Urinary bladder (tissue), 4 donors: ENCODE data around the gene CDH8. TPM values are rescaled to one million over a fixed set of nuclear protein-coding genes. Genes with fewer than 3 reads are reported as not detected.

Source experiments
- DNase-seq: peaks from one replicate; pipeline ENCODE4 v3.0.0-alpha.2; 2015; ENCODE audit errors: extremely low spot score
- H3K27ac ChIP-seq: one replicate; pipeline ENCODE4 v1.5.1; 2013; ENCODE audit warnings: low read depth, mild to moderate bottlenecking, moderate library complexity
- H3K36me3 ChIP-seq: one replicate; pipeline ENCODE4 v1.6.1; 2013; ENCODE audit warnings: mild to moderate bottlenecking, moderate library complexity; ENCODE audit not compliant: insufficient read depth
- H3K4me1 ChIP-seq: one replicate; pipeline ENCODE4 v1.6.1; 2013; ENCODE audit warnings: mild to moderate bottlenecking, moderate library complexity; ENCODE audit not compliant: insufficient read depth
- H3K4me3 ChIP-seq: one replicate; pipeline ENCODE4 v1.5.1; 2013; ENCODE audit warnings: low read depth, low read length
- WGBS: extraction: QIAGEN DNeasy Blood & Tissue Kit; methylation state at CpG from one replicate; pipeline ENCODE4 v1.1.7; 2013; 5-methylcytosine and 5-hydroxymethylcytosine counted together
- polyA plus RNA-seq: library from polyadenylated mRNA; stranded (reverse); fragments of 200-250 nt; gene quantifications from one replicate; pipeline ENCODE4 v1.2.3, GENCODE V29; 2013
- total RNA-seq: library from RNA; depleted of rRNA; stranded (reverse); fragments of >200 nt; gene quantifications from one replicate; pipeline ENCODE4 v1.2.3, GENCODE V29; 2014
- donor health status: healthy with polysubstance abuse.
- donor health status: healthy.

The CDH8 gene
- 8.9 TPM for total RNA-seq
- 0.51 TPM for polyA plus RNA-seq

GRCh38 chr16:62036101-62036801, at the start of gene CDH8:
Gene CDH8, minus strand, starts transcription at chr16:62036438. Its CDS starts 15,035 bp downstream, at chr16:62021403.
- H3K4me1 ChIP-seq, result no peaks in the 10 kb centered on the region
- no peak for DNase-seq
- no peak within 1 kb of the TSS for H3K4me3 ChIP-seq
- under 1% methylated on average over 60 of the region's 60 CpGs for WGBS
- H3K36me3 ChIP-seq, result no peaks in the 10 kb centered on the region
- H3K27ac ChIP-seq, result no peak within 1 kb of the TSS

- Histone ChIP-seq H3K4me3 (no peak overlapping the region), H3K4me1 (no peaks in the 10 kb centered on the region), H3K36me3 (no peaks in the 10 kb centered on the region), H3K27ac (no peak overlapping the region)
- WGBS, result 63% methylated on average over 4 of the region's 4 CpGs
- no peak for DNase-seq
These were observed 43.0 kb upstream of the CDH8 start for GRCh38 chr16:62079236-62079635.

GRCh38 chr16:62077998-62078397, 41.8 kb upstream of the CDH8 start:
- WGBS, result 52% methylated on average over 4 of the region's 4 CpGs
- H3K4me1 ChIP-seq, result no peaks in the 10 kb centered on the region
- H3K27ac ChIP-seq, result no peak overlapping the region
- DNase-seq, result no peak
- no peak overlapping the region for H3K4me3 ChIP-seq
- H3K36me3 ChIP-seq, result no peaks in the 10 kb centered on the region

DNA sequence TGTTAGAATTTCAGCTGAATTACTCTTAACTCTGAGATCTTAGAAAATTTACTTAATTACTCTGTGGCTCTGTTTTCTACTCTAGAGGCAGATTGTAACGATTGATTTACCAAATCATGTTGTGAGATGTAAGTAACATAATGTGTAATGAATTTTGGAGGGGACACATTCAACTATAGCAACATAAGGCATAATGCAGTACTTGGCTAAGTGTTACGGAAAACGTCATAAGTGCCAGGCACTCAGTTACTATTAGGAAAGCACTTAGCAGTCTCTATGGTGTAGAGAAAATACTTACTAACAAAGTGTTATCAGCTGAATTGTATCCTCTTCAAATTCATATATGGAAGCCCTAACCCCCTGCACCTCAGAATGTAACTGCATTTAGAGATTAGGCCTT, 40.6 kb upstream of the CDH8 start:
- DNase-seq, result no peak
- no peak overlapping the region for H3K4me3 ChIP-seq
- H3K27ac ChIP-seq, result no peak overlapping the region
- WGBS, result 88% methylated on average over 3 of the region's 3 CpGs
- H3K4me1 ChIP-seq, result no peaks in the 10 kb centered on the region
- no peaks in the 10 kb centered on the region for H3K36me3 ChIP-seq

DNA sequence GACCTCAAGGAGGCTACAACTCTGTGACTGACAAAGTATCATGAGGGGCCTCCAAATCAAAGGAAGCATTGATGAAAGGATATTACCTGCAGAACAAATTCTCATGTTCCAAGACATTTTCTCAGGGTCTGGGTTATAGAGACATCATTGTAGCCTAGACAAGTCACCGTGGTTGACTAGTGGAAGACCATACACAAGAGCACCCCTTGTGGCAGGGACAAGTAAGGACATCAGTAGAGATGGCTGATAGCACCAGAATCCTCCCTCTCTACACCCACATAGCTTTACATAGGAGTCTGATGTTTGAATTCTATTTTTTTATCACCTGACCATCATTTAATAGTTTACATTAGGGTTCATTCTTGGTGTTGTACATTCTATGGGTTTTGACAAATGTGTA, 32.5 kb upstream of the CDH8 start:
- H3K27ac ChIP-seq, result no peak overlapping the region
- no peaks in the 10 kb centered on the region for H3K4me1 ChIP-seq
- no peaks in the 10 kb centered on the region for H3K36me3 ChIP-seq
- DNase-seq, result no peak
- WGBS, result 84% methylated on average over 1 of the region's 1 CpG
- no peak overlapping the region for H3K4me3 ChIP-seq

DNA sequence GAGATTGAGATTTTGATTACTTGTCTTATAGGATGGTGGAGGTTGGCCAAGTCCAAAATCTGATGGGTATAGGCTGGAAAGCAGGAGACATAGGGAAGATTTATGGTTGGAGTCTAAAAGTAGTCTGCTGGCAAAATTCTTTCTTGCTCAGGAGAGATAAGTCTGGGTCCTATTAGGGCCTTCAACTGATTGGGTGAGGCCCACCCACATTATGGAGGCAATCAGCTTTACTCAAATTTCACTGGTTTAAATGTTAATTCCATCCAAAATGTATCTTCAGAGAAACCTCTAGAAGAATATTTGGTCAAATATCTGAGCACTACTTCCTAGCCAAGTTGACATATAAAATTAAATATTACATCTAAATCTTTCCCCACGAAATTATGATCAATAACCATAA, 31.7 kb upstream of the CDH8 start:
- 69% methylated on average over 1 of the region's 1 CpG for WGBS
- H3K36me3 ChIP-seq, result no peaks in the 10 kb centered on the region
- DNase-seq, result no peak
- H3K27ac ChIP-seq, result no peak overlapping the region
- no peaks in the 10 kb centered on the region for H3K4me1 ChIP-seq
- H3K4me3 ChIP-seq, result no peak overlapping the region

DNA sequence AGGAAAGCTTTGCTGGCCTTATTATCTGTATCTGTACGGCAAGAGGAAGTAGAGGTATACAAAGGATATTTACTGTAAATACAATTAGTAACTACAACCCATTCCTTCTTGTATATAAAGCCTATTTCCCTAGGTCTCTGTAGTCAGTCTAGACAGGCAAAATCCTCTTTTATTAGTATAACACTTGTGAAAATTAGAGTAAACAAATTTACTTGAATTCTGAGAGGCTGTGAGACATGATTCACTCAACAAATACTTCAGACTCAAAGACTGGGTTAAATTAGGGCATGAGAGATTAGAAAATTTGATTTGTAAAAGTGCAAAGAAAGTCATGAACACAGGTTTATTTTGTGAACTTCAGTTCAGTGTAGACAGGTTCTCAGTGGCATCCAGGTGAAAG, 30.9 kb upstream of the CDH8 start:
- no peak for DNase-seq
- 56% methylated on average over 1 of the region's 1 CpG for WGBS
- Histone ChIP-seq H3K4me1 (no peaks in the 10 kb centered on the region), H3K36me3 (no peaks in the 10 kb centered on the region), H3K27ac (no peak overlapping the region), H3K4me3 (no peak overlapping the region)

DNA sequence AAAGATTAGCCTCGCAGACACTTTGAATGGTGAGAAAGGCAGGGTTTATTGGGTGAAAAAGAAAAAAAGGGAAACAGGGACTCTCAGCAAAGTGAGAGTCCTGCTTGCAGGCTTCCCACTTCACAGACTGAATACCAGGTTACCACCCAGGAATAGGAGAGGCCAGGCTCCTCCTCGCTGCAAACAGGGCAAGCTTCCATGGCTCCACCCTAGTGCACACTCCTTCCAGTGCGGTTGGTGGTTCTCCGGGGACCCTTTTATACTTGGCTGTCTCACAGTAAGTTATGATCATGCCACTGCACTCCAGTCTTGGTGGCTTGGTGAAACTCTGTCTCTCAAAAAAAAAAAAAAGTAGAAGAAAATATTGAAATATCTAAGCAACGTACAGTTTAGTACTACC, 30.5 kb upstream of the CDH8 start:
- DNase-seq, result no peak
- WGBS, result 78% methylated on average over 5 of the region's 5 CpGs

DNA sequence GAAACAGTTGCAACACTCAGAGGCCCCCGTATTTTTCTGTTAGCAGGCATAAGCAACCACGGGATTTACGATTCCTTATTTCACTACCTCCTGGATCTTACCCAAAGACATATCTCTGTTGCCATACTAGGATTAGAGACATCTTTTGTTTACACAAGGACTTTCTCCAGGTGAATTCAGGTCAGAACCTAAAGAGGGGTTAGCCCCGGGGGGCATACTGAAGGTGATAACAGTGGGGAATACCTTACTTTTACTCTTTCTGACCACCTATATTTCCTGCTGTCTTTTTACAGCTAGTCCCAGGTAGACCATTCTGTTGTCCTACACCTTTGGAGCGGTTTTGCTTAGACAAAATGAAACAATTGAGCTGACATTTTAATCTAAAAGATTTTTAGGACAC, 27.9 kb upstream of the CDH8 start:
- 45% methylated on average over 5 of the region's 5 CpGs for WGBS
- Histone ChIP-seq H3K36me3 (no peaks in the 10 kb centered on the region), H3K4me1 (no peaks in the 10 kb centered on the region), H3K27ac (no peak overlapping the region), H3K4me3 (no peak overlapping the region)
- no peak for DNase-seq

More for the DNA sequence above, 30.5 kb upstream of the CDH8 start:
- no peaks in the 10 kb centered on the region for H3K36me3 ChIP-seq
- no peak overlapping the region for H3K4me3 ChIP-seq
- no peak overlapping the region for H3K27ac ChIP-seq
- H3K4me1 ChIP-seq, result no peaks in the 10 kb centered on the region

DNA sequence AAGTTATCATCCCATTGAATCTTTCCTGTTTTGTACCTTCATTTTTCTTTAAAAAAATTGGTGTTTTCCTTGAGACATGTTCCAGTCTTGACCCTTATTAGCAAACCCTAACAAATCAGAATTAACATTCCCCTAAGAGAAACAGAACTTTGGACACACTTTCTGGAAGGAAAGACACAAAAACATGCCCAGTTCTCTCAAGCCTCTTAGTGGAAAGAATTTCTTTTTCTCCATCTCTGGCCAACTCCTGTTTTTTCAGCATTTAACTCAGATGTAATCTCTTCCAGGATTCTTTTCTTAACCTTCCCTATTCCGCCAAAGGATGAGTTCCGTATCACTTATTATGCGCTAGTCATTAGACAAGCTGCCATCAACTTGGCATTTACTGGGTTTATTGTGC, 23.9 kb upstream of the CDH8 start:
- WGBS, result 56% methylated on average over 3 of the region's 3 CpGs
- no peak for DNase-seq
- Histone ChIP-seq H3K4me3 (no peak overlapping the region), H3K27ac (no peak overlapping the region), H3K36me3 (no peaks in the 10 kb centered on the region), H3K4me1 (no peaks in the 10 kb centered on the region)

GRCh38 chr16:62059527-62059926, 23.3 kb upstream of the CDH8 start:
- no peaks in the 10 kb centered on the region for H3K36me3 ChIP-seq
- H3K4me3 ChIP-seq, result no peak overlapping the region
- no peak overlapping the region for H3K27ac ChIP-seq
- no peak for DNase-seq
- no peaks in the 10 kb centered on the region for H3K4me1 ChIP-seq

GRCh38 chr16:62058412-62058811, 22.2 kb upstream of the CDH8 start:
- no peak for DNase-seq
- Histone ChIP-seq H3K4me3 (no peak overlapping the region), H3K4me1 (no peaks in the 10 kb centered on the region), H3K27ac (no peak overlapping the region), H3K36me3 (no peaks in the 10 kb centered on the region)
- WGBS, result 75% methylated on average over 8 of the region's 8 CpGs

GRCh38 chr16:62051942-62052341, 15.7 kb upstream of the CDH8 start:
- H3K27ac ChIP-seq, result no peak overlapping the region
- no peaks in the 10 kb centered on the region for H3K4me1 ChIP-seq
- H3K36me3 ChIP-seq, result no peaks in the 10 kb centered on the region
- whole genome bisulfite sequencing, result 51% methylated on average over 4 of the region's 4 CpGs
- H3K4me3 ChIP-seq, result no peak overlapping the region
- no peak for DNase-seq

- Histone ChIP-seq H3K27ac (no peak overlapping the region), H3K4me1 (no peaks in the 10 kb centered on the region), H3K4me3 (no peak overlapping the region), H3K36me3 (no peaks in the 10 kb centered on the region)
- 58% methylated on average over 3 of the region's 3 CpGs for WGBS
- DNase-seq, result no peak
These were observed 14.6 kb upstream of the CDH8 start for GRCh38 chr16:62050793-62051192.

- Histone ChIP-seq H3K27ac (no peak overlapping the region), H3K4me3 (no peak overlapping the region), H3K36me3 (no peaks in the 10 kb centered on the region), H3K4me1 (no peaks in the 10 kb centered on the region)
- no peak for DNase-seq
- 86% methylated on average over 1 of the region's 1 CpG for WGBS
These were observed 10.6 kb upstream of the CDH8 start for GRCh38 chr16:62046801-62047200.
